ENCODE results near the gene DPCD. TPM values are rescaled to one million over a fixed set of nuclear protein-coding genes. Genes with fewer than 3 reads are reported as not detected.

The DPCD gene
- total and polyA plus RNA-seq, 2 donors (not counting 3 experiments of a cell fraction or from before 2014, with no cell fraction given) = 25.3 to 39.3 TPM

DNA sequence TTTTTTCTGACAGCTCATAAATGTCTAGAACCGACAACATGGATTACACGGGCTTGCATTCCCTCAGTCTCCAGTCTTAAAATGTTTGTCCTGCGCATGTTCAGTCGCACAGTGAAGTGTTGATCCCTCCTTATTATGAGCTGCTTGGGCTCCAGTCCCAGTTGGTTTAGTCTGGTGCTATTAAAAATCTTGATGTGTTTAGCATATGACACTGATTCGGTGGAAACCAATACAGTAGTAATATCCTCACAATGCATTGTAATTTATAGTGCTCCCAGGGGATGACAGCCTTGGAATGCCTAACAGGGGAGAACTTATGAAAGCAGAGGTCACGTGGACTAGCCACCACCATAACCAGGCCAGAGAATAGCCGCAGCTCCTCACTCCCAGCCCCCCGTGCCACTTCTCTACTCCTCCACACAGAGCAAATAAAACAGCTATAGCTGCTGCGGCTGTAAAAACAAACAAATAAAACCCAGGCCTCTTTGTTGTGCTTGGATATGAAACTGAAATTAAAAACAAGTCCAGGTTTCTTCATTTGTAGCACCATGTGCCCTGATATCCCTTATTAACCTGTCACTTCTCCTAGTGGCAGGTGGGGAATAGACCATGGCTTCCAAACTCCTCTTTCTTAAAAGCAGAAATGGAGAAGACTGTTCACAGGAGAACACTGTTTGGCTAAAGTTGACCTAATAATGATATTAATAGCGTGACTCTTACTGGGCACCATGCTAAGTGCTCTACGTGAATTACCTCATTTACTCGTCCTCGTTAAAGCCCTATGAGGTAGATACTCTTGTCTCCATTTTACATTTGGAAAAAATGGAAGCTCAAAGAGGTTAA is 7.7 kb downstream of the DPCD start:
- Histone ChIP-seq H3K4me1 (ENCODE audit: control insufficient read depth, extremely low read depth, insufficient read depth, low read length) (no peaks in the 10 kb centered on the region), H4K20me1 (replicated peaks; ENCODE audit: control insufficient read depth, extremely low read depth, insufficient read depth, low read length) (no peaks in the 10 kb centered on the region), H3K9ac (replicated peaks; ENCODE audit: extremely low read depth, insufficient read depth, low read length) (no peak overlapping the region), H3K4me3 (replicated peaks in 1 of 3; ENCODE audit: insufficient read depth in 1 of 3, low read depth in 1 of 3, low read length in 3 of 3) (no peak overlapping the region), H3K4me2 (ENCODE audit: insufficient read depth, low read length) (no peak overlapping the region), H3K27me3 (ENCODE audit: control insufficient read depth in 2 of 2, insufficient read depth in 2 of 2, low read length in 2 of 2) (no peaks in the 10 kb centered on the region), H3K27ac (ENCODE audit: insufficient read depth, low read depth, low read length) (no peak overlapping the region), H2AFZ (ENCODE audit: low read depth, low read length) (no peak overlapping the region), H3K79me2 (ENCODE audit: control insufficient read depth, insufficient read depth, low read length) (no peaks in the 10 kb centered on the region), H3K9me3 (replicated peaks; ENCODE audit: control insufficient read depth, insufficient read depth, low read length) (no peaks in the 10 kb centered on the region), H3K9me1 (replicated peaks; ENCODE audit: control insufficient read depth, extremely low read depth, insufficient read depth, low read length) (no peaks in the 10 kb centered on the region), H3K36me3 (ENCODE audit: control insufficient read depth in 2 of 2, extremely low read depth in 1 of 2, insufficient read depth in 2 of 2, low read length in 2 of 2) (no peaks in the 10 kb centered on the region)
- dilution Hi-C loops (cut with MboI; ENCODE audit: extremely low pct_ligation_motif_present, low sequenced_read_pairs) = no loop called here
- intact Hi-C loops (cut with micrococcal nuclease) = no loop called here
- no peak for DNase-seq (ENCODE audit: low read depth, low spot score)
- no peak for FAIRE-seq
- TF ChIP-seq POLR2AphosphoS5 (IDR thresholded peaks at IDR 0.05; ENCODE audit: insufficient read depth, low read depth, low read length) (no peak), FOS (IDR thresholded peaks at IDR 0.05; ENCODE audit: borderline replicate concordance, insufficient read depth, low read length) (no peak), EZH2 (IDR thresholded peaks at IDR 0.05; ENCODE audit: borderline replicate concordance, low read depth, low read length, severe bottlenecking) (no peak), MYC (IDR thresholded peaks at IDR 0.05; ENCODE audit: low read depth, low read length) (no peak), POLR2A (IDR thresholded peaks at IDR 0.05; ENCODE audit: low read depth, low read length) (no peak), GATA2 (IDR thresholded peaks at IDR 0.05; ENCODE audit: insufficient read depth, insufficient read length, low read depth, low read length) (no peak), JUN (IDR thresholded peaks at IDR 0.05; ENCODE audit: borderline replicate concordance, insufficient read depth, insufficient read length, low read depth) (no peak)
- TF ChIP-seq, protein P1, sequence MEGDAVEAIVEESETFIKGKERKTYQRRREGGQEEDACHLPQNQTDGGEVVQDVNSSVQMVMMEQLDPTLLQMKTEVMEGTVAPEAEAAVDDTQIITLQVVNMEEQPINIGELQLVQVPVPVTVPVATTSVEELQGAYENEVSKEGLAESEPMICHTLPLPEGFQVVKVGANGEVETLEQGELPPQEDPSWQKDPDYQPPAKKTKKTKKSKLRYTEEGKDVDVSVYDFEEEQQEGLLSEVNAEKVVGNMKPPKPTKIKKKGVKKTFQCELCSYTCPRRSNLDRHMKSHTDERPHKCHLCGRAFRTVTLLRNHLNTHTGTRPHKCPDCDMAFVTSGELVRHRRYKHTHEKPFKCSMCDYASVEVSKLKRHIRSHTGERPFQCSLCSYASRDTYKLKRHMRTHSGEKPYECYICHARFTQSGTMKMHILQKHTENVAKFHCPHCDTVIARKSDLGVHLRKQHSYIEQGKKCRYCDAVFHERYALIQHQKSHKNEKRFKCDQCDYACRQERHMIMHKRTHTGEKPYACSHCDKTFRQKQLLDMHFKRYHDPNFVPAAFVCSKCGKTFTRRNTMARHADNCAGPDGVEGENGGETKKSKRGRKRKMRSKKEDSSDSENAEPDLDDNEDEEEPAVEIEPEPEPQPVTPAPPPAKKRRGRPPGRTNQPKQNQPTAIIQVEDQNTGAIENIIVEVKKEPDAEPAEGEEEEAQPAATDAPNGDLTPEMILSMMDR (IDR thresholded peaks at IDR 0.05; ENCODE audit: extremely low read depth in 1 of 2, insufficient read depth in 1 of 2, low read depth in 1 of 2, low read length in 2 of 2) = no peak
- TF ChIP-seq, protein P2, sequence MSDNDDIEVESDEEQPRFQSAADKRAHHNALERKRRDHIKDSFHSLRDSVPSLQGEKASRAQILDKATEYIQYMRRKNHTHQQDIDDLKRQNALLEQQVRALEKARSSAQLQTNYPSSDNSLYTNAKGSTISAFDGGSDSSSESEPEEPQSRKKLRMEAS (IDR thresholded peaks at IDR 0.05; ENCODE audit: insufficient read depth, insufficient read length) = no peak
- CTCF ChIA-PET = interaction anchor here (1.0 to 3.2 kb wide), 4 partner anchors 13 to 185 kb away, joined by 3 to 10 read pairs (median 4); no protein-coding TSS in a partner anchor
- POLR2A ChIA-PET = no interaction called here
- no TSS peak for BruUV-seq (replicated peaks)

Measured in endothelial cell of umbilical vein (primary cell).